Measurements from ENCODE around the gene GGT1. TPM values are rescaled to one million over a fixed set of nuclear protein-coding genes. Genes with fewer than 3 reads are reported as not detected.
"Not testable (repeated sequence)": the region's sequence is repeated elsewhere in the genome, so short reads cannot be mapped to it uniquely, and the experiment has no call there.

Gene GGT1
- total RNA-seq, 6 experiments from 2014 or later = 0.89 to 2.8 (median 1.4) TPM

GRCh38 chr22:24599514-24599913 lies 3.5 kb upstream of the GGT1 start:
- no peak overlapping the region for H3K27ac Mint-ChIP-seq
- H3K4me1 Mint-ChIP-seq (ENCODE audit: low read depth) = peaks cover 14% of the 10 kb centered on the region
- peaks cover 1% of the 10 kb centered on the region; the same call in 1 of the 2 replicates for H3K27me3 Mint-ChIP-seq (ENCODE audit: insufficient read depth)

GRCh38 chr22:24599958-24600715 lies 2.9 kb upstream of the GGT1 start:
- H3K9me3 Mint-ChIP-seq; H3K4me3 Mint-ChIP-seq; H3K27me3 Mint-ChIP-seq (ENCODE audit: insufficient read depth); H3K36me3 Mint-ChIP-seq (ENCODE audit: low read depth); DNase-seq; H3K27ac Mint-ChIP-seq: not testable (repeated sequence)
- H3K4me1 Mint-ChIP-seq (ENCODE audit: low read depth) = peaks cover 14% of the 10 kb centered on the region

More at GRCh38 chr22:24599514-24599913, 3.5 kb upstream of the GGT1 start:
- no peak for TF ChIP-seq CTCF (IDR thresholded peaks at IDR 0.05)
- Mint-ChIP-seq H3K36me3 (ENCODE audit: low read depth) (no peaks in the 10 kb centered on the region), H3K9me3 (no peaks in the 10 kb centered on the region), H3K4me3 (no peak overlapping the region)
- DNase-seq = no peak

- no peak for TF ChIP-seq CTCF (IDR thresholded peaks at IDR 0.05)
- H3K4me3 Mint-ChIP-seq = no peak overlapping the region
- no peaks in the 10 kb centered on the region for H3K9me3 Mint-ChIP-seq
- no peaks in the 10 kb centered on the region for H3K36me3 Mint-ChIP-seq (ENCODE audit: low read depth)
- peaks cover 14% of the 10 kb centered on the region for H3K4me1 Mint-ChIP-seq (ENCODE audit: low read depth)
- peaks cover 1% of the 10 kb centered on the region; the same call in 1 of the 2 replicates for H3K27me3 Mint-ChIP-seq (ENCODE audit: insufficient read depth)
- H3K27ac Mint-ChIP-seq = no peak overlapping the region
- DNase-seq = no peak
Observed at GRCh38 chr22:24601217-24602104, 1.5 kb upstream of the GGT1 start.

- H3K9me3 Mint-ChIP-seq; H3K27ac Mint-ChIP-seq; DNase-seq; H3K4me3 Mint-ChIP-seq; H3K27me3 Mint-ChIP-seq (ENCODE audit: insufficient read depth); H3K36me3 Mint-ChIP-seq (ENCODE audit: low read depth): not testable (repeated sequence)
- H3K4me1 Mint-ChIP-seq (ENCODE audit: low read depth) = peaks cover 14% of the 10 kb centered on the region
Observed at GRCh38 chr22:24602105-24602749, 766 bp upstream of the GGT1 start.

- TF ChIP-seq CTCF (IDR thresholded peaks at IDR 0.05) = peak; percentile 52
- not testable (repeated sequence) for H3K9me3 Mint-ChIP-seq; DNase-seq; H3K27me3 Mint-ChIP-seq (ENCODE audit: insufficient read depth); H3K36me3 Mint-ChIP-seq (ENCODE audit: low read depth); H3K27ac Mint-ChIP-seq
- Mint-ChIP-seq H3K4me1 (ENCODE audit: low read depth) (peaks cover 14% of the 10 kb centered on the region), H3K4me3 (peak overlapping the region; percentile 50)
Observed at GRCh38 chr22:24603770-24604629, 1.0 kb downstream of the GGT1 start.

GRCh38 chr22:24606340-24606739 lies 3.3 kb downstream of the GGT1 start:
- DNase-seq; H3K27ac Mint-ChIP-seq; H3K27me3 Mint-ChIP-seq (ENCODE audit: insufficient read depth); H3K9me3 Mint-ChIP-seq; H3K36me3 Mint-ChIP-seq (ENCODE audit: low read depth); H3K4me3 Mint-ChIP-seq: not testable (repeated sequence)
- H3K4me1 Mint-ChIP-seq (ENCODE audit: low read depth) = peaks cover 14% of the 10 kb centered on the region

- H3K27ac Mint-ChIP-seq; H3K4me3 Mint-ChIP-seq; DNase-seq; H3K9me3 Mint-ChIP-seq; H3K27me3 Mint-ChIP-seq (ENCODE audit: insufficient read depth); H3K36me3 Mint-ChIP-seq (ENCODE audit: low read depth): not testable (repeated sequence)
- peaks cover 14% of the 10 kb centered on the region for H3K4me1 Mint-ChIP-seq (ENCODE audit: low read depth)
Observed at GRCh38 chr22:24607429-24607983, 4.5 kb downstream of the GGT1 start.

- not testable (repeated sequence) for H3K27me3 Mint-ChIP-seq (ENCODE audit: insufficient read depth); H3K4me3 Mint-ChIP-seq; H3K27ac Mint-ChIP-seq; H3K9me3 Mint-ChIP-seq; DNase-seq; H3K36me3 Mint-ChIP-seq (ENCODE audit: low read depth)
- peaks cover 12% of the 10 kb centered on the region for H3K4me1 Mint-ChIP-seq (ENCODE audit: low read depth)
Observed at GRCh38 chr22:24608327-24608726, 5.3 kb downstream of the GGT1 start.

- not testable (repeated sequence) for H3K36me3 Mint-ChIP-seq (ENCODE audit: low read depth); H3K4me3 Mint-ChIP-seq; H3K27ac Mint-ChIP-seq; H3K27me3 Mint-ChIP-seq (ENCODE audit: insufficient read depth); H3K9me3 Mint-ChIP-seq; H3K4me1 Mint-ChIP-seq (ENCODE audit: low read depth); DNase-seq
Observed at GRCh38 chr22:24609888-24610287, 6.9 kb downstream of the GGT1 start.

Measured in HFFc6 (cell line).